HG03432 (cell line): Measurements from ENCODE around the gene TMPRSS13.

Source experiments
- ATAC-seq: cut with Tn5 transposase; IDR thresholded peaks from one replicate; pipeline ENCODE4 v1.9.1; 2021; ENCODE audit warnings: mild to moderate bottlenecking, moderate library complexity; ENCODE audit not compliant: unreplicated experiment

Gene TMPRSS13

DNA sequence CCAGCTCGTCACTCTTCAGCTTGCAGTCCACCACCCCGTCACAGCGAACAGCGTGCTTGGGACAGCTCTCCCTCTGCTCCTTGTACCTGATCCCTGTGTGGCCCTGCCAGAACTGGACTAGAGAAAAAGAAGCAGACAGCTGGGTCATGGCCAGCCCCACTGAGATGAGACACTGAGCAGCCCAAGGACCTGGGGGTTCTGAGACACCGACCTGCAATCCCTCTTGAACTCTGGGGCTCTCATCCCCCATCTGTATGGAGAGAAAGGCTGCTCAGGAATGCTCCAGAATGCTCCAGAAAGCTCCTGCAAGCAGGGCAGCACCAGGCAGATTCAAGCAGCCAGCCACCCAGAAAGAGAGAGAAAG, 14.8 kb downstream of the TMPRSS13 start:
- no peak for ATAC-seq

DNA sequence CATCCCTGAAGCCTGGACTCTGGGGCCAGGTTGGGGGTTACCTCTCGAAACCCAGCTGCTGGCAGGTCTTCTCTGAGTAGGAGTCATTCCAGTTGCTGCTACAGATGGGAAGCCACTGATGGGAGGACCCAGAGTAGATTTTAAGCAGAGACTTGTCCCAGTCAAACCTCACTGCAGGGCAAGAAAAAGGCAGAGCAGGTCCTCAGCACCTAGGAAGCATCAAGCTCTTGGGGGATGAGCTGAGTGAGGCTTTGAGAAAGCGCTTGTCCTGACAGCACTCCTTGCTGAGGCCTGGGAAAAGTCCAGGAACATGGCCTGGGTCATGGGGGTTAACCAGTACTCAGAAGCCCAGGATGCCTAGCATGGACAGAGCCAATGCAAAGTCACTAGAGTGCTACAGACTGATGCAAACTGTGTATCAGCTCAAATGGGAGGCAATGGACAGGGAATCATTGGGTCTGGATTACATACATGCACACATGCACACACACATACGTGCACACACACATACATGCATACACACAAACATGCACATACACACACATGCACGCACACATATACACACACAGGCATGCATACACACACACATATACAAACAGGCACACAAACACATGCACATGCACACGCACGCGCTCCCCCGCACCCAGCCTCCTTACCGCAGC, 15.3 kb downstream of the TMPRSS13 start:
- no peak for ATAC-seq

DNA sequence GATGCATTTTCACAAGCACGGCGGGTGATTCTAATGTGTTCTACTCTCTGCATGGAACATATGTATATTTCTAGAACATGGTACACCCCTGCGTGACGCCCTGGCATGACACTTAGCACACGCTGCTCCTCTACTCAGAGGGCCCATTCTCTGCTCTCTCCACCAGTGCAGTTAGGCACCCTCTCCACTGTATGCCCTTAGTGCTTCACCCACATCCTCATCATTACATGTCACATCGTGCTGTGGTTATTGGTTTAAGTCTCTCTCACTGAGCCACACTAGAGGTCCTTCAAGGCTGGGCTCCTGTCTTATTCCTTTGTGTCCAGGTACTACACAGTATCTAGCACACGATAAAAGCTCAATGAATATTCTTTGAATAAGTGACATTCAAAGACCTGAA, 16.7 kb downstream of the TMPRSS13 start:
- no peak for ATAC-seq

DNA sequence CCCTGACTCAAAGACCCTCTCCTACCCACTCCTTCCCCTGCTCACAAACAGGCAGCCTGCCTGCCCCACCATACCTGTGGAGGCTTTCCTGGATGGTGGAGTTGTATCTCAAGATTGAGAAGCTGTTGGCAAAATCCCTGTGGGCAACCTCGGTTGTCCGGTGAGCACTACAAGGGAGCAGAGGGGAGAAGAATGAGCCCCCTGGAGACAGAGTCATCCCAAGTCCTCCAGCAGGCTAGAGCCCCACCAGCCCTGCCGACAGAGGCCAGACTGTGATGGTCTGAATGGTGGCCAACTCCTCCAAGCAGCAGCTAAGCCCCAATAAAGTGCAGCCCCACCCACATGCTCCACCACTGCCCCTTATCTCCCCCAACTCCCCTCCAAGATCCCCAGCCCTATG, 17.5 kb downstream of the TMPRSS13 start:
- no peak for ATAC-seq

DNA sequence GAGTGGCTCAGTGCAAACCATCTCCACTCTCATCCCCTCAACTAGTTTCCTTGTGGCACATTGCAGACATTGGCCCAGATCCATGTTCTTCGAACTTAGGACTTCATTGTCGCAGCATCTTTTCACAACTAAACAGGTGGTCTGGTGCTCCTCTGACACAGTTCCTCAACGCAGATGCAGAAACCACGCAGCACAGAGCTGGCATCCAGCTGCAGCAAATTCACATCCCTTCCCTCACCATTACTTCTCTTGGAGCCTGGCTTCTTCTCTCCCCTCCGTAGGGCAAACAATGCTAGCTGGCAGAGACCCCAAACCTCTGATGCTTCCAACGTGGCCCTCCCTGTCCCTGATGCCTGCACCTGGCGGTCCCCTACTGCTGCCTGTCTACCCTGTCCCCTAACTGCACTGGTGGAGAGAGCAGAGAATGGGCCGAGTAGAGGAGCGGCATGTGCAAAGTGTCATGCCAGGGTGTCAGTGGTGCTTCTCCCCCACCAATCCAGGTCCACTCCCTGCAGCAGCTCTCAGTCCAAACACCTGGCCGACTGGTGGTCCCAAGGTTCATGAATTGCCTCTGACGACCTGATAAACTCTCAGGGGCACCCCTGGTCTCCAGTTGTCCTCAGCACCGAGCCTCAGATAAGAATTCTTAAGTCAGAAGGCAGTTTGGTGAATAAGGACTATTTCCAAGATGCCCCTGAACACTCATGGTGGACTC, 18.1 kb downstream of the TMPRSS13 start:
- ATAC-seq, result no peak

DNA sequence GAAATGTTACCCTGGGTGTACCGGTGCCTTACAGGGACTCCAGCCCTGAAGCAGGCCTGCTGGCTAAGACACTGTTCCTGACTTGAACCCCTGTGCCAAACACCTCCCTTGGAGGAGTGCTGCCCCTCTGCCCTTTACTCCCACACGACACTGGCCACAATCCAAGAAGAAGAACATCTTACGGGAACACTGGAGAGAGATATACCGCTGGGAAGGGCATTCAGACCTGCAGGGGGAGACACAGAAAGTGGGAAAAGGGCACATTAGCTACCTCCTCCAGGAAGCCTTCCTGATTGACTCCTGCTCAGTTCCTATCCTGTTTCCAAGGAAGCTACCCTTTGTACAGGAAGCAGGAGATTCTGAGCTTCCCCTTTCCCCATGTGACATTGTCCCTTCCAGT, 18.7 kb downstream of the TMPRSS13 start:
- no peak for ATAC-seq

DNA sequence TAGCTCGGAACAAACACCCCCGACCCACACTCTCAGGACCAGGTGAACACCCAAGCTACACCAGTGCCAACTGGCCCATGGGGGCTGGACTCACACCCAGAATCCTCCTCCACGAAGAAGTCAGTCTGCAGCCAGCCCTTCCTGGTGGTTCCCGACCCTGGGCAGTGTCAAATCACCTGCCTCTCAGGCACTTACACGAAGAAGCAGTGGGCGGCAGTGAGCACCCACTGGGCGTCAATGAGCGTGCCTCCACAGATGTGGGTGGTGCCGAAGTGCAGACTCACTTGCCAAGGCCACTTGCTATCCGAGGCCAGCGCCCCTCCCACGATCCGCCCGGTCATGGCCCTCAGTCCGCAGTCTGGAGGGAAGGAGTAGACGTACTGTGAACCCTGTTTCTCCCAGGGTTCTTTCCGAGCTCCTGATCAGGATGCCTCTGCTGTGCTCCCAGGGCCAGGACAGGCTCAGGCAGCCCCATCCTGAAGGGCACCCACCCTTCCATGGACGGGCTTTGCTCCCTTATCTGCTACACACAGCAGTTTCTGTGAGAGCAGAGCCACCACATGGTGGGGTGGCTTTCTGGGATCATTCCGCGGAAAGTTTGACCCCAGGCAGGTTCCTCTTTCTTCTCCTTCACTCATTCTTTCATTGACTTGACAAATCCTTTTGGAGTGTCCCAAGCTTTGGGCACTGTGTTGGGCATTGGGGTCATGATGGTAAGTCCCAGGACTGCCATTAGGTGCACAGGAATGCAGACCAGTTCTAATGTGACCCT, 19.4 kb downstream of the TMPRSS13 start:
- no peak for ATAC-seq

DNA sequence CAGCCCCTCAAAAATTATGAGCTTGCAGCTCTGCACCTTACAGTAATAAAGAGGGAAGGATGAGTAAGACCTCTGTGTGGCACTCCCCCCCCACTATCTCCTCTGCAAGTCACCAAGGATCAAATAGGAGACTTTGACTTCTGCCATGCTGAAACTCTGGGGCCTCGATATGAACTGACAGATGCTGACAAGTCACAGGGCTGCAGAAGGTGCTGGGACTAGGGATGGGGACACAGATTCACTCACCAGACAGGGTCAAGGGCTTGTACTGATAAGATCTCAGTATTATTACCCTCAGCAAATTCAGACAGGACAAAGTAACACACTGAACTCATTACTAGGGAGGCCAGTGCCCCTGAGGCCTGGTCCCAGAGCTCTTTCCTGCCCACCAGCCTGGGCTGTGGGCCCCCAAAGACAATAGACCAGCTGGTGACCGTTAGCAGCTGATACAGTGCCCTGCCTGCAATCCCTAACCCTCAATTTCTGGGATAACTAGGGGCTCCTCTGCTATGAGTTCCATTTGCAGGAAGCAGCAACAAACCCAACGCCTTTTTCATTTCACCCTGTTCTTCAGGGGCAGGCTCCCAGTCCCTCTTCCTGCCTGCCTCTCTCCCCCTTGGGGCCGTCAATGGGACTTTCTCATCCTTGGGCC, 20.1 kb downstream of the TMPRSS13 start:
- ATAC-seq, result no peak

DNA sequence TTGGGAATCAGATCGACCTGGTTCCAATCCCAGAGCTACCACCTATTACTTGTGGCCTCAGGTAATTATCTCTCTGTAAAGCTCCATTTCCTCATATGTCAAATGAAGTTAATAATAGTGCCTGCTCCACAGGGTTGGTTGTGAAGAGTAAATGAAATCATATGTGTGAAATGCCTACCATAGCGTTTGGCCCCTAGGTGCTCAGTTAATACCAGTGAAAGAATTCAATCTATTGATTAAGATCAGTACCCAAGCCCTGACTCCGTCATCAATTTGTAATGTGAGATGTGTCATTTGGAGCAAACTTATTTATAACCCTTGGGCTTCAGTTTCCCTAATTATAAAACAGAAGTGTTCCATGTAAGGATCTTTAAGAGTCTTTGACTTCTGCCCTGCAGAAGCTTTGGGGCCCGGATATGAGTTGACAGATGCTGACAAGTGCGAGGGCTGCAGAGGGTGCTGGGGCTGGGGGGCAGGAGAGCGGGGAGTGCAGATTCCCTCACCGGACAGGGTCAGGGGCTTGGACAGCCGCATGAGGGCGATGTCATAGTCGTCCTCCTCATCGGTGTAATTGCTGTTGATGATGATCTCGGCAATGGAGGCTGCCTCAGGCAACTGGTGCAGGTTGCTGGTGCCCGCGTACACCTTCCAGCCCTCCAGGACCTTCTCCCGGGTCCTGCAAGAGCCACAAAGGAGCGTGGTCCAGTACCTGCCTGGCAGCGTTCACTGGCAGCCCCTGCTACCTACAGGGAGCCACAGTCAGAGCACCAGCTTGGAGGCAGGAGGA, 20.9 kb downstream of the TMPRSS13 start:
- no peak for ATAC-seq

DNA sequence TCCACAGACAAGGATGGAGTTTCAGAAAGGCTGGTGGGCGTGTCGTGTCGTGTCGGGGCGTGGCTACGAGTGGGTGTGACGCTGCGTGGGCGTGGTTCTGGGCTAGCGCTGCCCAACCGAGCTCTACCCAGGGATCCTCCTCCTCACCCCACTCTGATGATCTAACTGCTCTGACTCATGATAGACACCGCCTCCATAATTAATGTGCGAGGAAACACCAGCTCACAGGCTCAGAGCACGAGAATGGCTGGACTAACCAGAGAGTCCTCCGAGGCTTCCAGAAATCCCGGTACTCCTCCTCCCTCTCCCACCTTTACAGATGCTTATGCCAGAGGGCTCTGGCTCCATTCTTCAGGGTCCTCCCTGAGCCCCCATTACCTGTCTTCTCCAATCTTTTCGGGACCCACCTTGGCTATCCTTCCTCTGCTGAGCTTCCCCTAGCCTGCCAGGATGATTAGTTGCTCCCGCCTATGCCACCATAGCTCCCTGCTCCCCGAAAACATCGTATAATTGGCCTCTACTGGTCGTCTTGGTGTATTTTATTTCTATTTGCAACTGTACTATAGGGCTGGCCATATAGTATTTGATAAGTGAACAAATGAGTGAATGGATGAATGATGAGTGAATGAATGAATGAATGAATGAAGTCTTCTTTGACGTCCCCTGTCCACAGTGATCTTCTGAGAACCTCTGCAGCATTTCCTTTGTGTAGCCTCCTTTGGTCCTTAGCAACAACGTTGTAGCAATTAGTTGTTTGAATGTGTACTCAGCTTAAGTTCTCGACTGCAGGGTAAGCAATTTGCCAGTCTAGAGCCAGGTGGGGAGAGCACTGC, 21.7 kb downstream of the TMPRSS13 start:
- ATAC-seq, result peak; percentile 44

DNA sequence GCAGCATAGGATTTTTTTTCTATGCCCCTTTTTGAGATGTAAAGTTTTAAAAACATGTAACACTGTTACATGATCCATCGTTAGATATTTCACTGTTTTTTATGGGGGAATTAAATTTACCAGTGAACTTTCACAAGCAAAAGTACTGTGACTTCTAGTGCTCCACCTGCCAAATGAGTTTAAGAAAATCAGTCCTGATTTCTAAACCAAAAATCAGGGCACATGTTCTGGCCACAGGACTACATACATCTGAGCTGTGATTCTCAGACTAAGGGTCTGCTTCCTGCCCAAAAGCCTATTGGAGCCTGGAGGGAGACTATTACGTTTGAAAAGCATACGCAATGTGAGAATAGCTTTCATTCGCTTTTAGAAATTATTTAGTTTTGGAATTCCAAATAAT, 22.5 kb downstream of the TMPRSS13 start:
- ATAC-seq, result no peak

DNA sequence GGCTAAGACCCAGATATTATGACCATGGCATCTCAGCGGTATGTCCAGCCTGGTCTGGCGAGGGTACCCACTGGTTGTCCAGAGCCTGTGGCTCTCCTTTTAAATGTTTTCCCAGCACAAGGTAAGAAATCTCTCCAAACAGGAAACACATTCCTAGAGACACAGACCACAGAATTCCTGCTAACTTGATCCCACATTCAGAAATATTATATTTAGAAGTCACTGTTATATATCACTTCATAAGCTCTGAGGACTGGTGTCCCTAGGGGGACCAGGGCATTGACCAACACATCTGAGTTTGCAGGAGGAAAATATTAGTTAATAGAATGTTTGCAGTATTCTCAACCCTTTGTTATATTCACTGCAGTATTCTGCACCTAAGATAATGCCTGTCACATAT, 23.1 kb downstream of the TMPRSS13 start:
- ATAC-seq, result no peak

DNA sequence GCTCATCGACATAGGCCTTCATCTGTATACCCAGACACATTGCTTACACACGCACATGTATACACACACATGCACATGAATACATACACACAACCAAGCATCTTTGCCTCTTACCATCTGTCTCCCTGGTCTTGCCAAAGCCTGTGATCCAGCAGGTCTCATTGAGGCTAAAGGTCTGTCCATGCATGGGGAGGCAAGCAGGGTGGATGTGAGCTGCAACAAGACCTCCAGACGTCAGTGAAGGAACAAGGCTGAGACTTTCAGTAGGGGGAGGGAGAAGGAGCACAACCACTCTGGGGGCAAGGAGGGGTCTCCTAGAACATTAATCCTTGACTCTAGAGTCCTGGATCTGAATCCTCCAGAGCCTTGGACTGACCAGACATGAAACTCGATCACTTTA, 23.7 kb downstream of the TMPRSS13 start:
- no peak for ATAC-seq

DNA sequence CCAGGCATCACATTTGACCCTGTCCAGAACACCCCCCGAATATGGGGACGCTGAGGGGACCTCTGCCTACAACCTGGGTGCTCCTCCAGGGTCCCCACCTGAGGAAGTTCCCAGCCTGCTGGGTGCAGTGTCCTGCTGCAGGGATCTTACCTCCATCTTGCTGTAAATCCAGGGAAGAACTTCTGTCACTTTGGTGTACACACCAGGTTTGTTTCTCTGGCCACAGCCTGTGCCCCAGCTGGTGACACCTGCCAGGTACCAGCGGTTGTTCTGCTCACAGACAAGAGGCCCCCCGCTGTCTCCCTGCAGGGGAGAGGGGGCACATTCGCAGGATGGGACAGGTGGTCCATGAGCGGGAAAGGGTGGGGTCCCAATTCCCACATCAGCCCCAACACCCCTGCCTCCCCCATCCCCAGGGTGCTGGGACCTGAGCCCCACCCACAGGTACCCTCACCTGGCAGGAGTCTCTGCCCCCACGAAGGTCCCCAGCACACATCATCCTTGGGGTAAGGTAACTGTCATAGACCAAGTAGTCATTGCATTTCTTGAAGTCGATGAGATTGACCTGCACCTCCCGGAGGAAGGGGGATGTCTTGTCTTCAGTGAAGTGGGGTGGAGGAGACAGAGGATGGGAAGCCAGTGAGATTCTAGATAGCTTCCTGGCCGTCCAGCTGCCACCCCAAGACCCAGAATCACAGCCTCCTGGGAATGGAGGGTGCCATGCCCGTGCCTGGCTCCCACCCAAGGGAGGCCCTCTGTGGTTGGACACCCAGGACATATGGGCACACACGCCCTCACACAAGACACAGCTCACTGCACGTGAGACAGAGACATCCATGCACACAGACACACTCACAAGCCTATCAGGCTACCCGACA, 25.5 kb downstream of the TMPRSS13 start:
- ATAC-seq, result no peak

DNA sequence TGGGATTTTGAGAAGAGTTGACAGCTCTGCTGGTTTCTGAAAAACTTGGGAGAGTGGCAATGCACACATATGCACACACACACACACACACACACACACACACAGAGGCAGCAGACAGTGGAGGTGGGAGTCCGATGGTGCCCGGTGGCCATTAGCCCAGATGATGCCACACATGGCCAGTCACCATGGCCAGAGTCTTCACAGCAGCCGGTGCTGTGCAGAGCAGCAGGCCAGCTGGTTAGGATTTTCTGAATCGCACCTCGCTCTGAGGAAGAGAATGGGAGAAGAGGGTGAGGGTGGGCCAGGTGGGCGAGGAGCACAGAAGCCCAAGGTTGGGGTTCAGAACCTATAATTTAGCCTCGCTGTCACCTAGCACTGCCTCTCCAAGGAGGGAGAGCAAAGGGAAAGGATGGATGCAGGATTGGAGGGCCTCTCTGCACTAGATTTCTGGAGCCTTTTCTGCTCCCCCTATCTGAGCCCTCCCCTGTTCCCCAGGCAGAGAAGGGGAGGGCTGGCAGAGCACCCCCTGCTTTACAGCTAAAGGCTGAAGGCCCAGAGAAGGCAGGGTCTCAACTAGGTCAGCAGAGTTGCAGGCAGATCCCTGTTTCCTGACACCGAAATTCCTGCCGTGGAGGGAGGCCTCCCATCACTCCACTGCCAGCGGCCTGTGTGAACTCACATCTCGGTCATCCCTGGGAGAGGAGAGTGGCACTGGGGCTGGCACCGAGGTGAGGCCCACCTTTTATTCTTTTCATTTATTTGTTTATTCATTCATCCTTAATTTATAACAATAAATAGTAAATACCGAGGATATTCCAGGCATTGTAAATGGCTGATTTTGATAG, 27.0 kb downstream of the TMPRSS13 start:
- ATAC-seq, result no peak

DNA sequence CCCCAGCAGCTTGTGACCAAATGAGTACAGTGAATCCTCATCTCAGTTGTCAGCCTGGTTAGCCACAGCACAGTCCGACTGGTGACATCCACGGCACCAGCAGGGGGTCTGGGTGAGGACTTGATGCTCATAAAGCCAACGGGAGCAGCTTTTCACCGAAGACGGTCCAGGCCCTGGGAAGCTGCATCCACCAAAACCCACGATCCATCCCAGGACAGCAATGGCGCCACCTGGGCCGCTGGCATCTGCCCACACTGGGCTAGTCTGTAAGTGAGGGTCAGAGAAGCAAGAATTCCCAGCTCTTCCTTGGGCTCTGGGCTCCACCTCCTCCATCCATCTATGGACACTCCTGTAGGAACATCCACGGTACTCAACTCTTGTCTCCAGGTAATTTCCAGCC, 27.6 kb downstream of the TMPRSS13 start:
- ATAC-seq, result no peak

DNA sequence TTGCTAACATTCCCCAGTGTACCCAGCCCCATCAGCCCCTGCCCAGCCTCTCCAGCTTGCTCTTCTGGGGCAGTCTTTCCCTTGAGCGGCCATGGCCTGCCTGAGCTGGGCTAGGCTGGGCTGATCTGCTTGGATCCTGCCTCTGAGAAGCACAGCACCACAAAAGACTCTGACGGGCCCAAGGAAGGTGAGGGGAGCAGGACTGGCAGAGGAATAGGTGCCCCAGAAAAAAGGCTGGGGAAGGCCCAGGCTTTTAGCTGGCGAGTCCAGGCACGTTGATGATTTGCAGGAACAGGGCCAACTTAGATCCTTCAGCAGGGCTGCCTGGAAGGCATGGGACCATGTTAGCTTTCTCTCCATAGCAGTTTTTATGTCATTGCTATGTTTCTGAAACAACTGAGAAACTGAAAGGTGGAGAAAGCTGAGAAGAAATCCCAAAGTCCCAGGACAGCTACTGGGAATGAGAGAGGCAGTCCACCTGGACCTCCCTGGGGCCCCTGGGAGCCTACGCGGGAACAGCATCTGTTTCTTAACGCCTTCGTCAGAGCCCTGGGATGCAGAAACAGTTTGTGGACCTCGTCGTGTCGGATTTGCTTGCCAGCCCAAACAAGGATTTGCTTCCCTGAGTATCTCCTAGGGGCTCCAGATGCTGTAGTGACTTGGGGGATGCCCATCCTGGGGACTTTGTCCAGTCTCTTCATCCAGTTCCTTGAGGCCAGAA, 28.3 kb downstream of the TMPRSS13 start:
- no peak for ATAC-seq
